Pancreas (tissue), 10 donors: Measurements from ENCODE around the gene DDX52. TPM values are rescaled to one million over a fixed set of nuclear protein-coding genes. Genes with fewer than 3 reads are reported as not detected.
A peak's percentile ranks its signal among the peaks of the same experiment; 100 is the strongest.

ENCODE experiments used
- ATAC-seq, 4 donors: fragments of 200-7000 bp; cut with Tn5 transposase; one replicate each; pipeline versions ENCODE4 v1.8.0 to v1.9.1; 2020; ENCODE audit warnings: mild to moderate bottlenecking in 4 of 4, moderate library complexity in 4 of 4
- DNase-seq, 6 donors: peaks; one replicate each; pipeline ENCODE4 v3.0.0-alpha.2; 2020
- FAIRE-seq: peaks from 2 replicates; lab custom pipeline; 2012; peaks lifted over from hg19 to GRCh38; lab: Jason Lieb, UNC
- H3K27ac ChIP-seq, 4 donors: fragments of 200-600 bp; sonication (generic); 1 replicate in 3 of 4; 2 replicates in 1 of 4; pipeline versions ENCODE4 v1.5.0 to v1.8.0; 2020
- H3K27me3 ChIP-seq, 4 donors: fragments of 200-600 bp; one replicate each; pipeline ENCODE4 v1.8.0; 2021
- H3K36me3 ChIP-seq, 3 donors: fragments of 200-600 bp; sonication (generic) in 1 of 3; one replicate each; pipeline versions ENCODE4 v1.5.0 to v1.8.0; 2020 to 2021
- H3K4me1 ChIP-seq, 3 donors: fragments of 200-600 bp; one replicate each; pipeline ENCODE4 v1.8.0; 2021
- H3K4me3 ChIP-seq, 4 donors: fragments of 200-600 bp; sonication (generic) in 2 of 4; one replicate each; pipeline versions ENCODE4 v1.5.0 to v1.8.0; 2020 to 2021
- H3K9me3 ChIP-seq, 4 donors: fragments of 200-600 bp; one replicate each; pipeline ENCODE4 v1.8.0; 2021
- WGBS, 2 donors: extraction: QIAGEN DNeasy Blood & Tissue Kit; methylation state at CpG; one replicate each; pipeline ENCODE4 v1.1.7; 2013; 5-methylcytosine and 5-hydroxymethylcytosine counted together
- intact Hi-C, 3 donors: fragments of 100-400 bp; cut with DNase I; formaldehyde crosslinking; loops; one replicate each; pipeline versions ENCODE4 v1.11.1 to v1.14.2; 2022
- polyA plus RNA-seq, 2 donors: library from polyadenylated mRNA; stranded (reverse); fragments of 200-250 nt; gene quantifications; one replicate each; pipeline ENCODE4 v1.2.3, GENCODE V29; 2013
- total RNA-seq, 6 donors: library from RNA; stranded (reverse); fragmentation: NEBNext Ultra II Directional in 4 of 6; extraction: Animal tissue kit (Norgen Biotek cat#: 25700) in 4 of 6; gene quantifications; one replicate each; pipeline versions ENCODE4 v1.2.1 to v1.2.4, GENCODE V29; 2021 to 2023
- TF ChIP-seq, protein P1 (sequence below), 4 donors: fragments of 200-600 bp; sonication (generic) in 3 of 4; IDR thresholded peaks; one replicate each; pipeline versions ENCODE4 v1.5.0 to v1.8.0; 2021; ENCODE audit warnings: antibody characterized with exemption in 4 of 4
- donor health status: healthy with polysubstance abuse.
- donor health status: DM: no; HTN: no; CAD: no; lungs with moderate emphysema.
- donor health status: DM: no; HTN: no; CAD: no.
- donor health status: control.
- donor health status: control.
- donor health status: Bipolar disorder and iron deficiency.
- donor health status: DM: yes; HTN: yes; CAD: no.
- donor health status: DM: no; HTN: no; CAD: no.
- donor health status: DM: no; HTN: no; CAD: no.
- donor health status: DM: yes; HTN: yes; CAD: no.

The DDX52 gene
- total and polyA plus RNA-seq, 8 donors: 7.7 to 21.4 (median 10.1) TPM

DNA sequence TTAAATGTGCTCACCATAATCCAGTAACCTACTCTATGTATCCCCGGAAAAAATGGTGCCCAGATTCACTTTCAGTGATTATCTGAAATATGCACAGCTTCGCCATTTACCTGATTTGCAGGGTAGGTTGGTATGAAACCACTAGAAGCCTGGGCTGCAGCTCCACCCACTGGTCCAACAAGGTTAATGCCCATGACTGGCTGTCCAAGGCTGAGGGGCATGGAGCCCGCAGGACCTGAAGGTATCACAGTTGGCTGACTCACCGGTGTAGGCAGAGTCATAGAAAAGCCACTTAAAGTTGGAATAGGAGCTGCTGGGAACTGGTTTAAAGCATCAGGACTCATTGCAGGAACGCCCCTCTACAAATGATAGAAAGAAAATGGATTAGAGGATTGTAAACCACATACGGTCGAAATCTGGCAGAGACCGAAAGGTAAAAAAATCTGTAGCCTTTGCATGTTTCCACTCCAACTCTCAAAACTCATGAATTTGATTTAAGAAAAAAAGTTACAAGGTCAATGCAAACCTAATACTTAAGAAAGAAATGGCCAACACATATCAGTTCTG lies 72.6 kb downstream of the DDX52 start:
- Histone ChIP-seq H3K36me3 (peaks cover 0 to 39% (median 24%) of the 10 kb centered on the region in 3 donors), H3K9me3 (no peaks in the 10 kb centered on the region), H3K27ac (no peak overlapping the region), H3K4me1 (no peaks in the 10 kb centered on the region), H3K27me3 (no peaks in the 10 kb centered on the region), H3K4me3 (no peak overlapping the region)
- intact Hi-C loops: no loop called here
- 81 to 83% methylated on average over 8 of the region's 8 CpGs for WGBS, 2 donors
- TF ChIP-seq, protein P1, sequence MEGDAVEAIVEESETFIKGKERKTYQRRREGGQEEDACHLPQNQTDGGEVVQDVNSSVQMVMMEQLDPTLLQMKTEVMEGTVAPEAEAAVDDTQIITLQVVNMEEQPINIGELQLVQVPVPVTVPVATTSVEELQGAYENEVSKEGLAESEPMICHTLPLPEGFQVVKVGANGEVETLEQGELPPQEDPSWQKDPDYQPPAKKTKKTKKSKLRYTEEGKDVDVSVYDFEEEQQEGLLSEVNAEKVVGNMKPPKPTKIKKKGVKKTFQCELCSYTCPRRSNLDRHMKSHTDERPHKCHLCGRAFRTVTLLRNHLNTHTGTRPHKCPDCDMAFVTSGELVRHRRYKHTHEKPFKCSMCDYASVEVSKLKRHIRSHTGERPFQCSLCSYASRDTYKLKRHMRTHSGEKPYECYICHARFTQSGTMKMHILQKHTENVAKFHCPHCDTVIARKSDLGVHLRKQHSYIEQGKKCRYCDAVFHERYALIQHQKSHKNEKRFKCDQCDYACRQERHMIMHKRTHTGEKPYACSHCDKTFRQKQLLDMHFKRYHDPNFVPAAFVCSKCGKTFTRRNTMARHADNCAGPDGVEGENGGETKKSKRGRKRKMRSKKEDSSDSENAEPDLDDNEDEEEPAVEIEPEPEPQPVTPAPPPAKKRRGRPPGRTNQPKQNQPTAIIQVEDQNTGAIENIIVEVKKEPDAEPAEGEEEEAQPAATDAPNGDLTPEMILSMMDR (IDR thresholded peaks at IDR 0.05): peak in 2 of 4 donors; percentile 16 to 21
- DNase-seq (peak in 5 of 6 donors; percentile 16 to 69 (median 47)), ATAC-seq (peak; percentile 63 to 91 (median 88)), FAIRE-seq (no peak)

DNA sequence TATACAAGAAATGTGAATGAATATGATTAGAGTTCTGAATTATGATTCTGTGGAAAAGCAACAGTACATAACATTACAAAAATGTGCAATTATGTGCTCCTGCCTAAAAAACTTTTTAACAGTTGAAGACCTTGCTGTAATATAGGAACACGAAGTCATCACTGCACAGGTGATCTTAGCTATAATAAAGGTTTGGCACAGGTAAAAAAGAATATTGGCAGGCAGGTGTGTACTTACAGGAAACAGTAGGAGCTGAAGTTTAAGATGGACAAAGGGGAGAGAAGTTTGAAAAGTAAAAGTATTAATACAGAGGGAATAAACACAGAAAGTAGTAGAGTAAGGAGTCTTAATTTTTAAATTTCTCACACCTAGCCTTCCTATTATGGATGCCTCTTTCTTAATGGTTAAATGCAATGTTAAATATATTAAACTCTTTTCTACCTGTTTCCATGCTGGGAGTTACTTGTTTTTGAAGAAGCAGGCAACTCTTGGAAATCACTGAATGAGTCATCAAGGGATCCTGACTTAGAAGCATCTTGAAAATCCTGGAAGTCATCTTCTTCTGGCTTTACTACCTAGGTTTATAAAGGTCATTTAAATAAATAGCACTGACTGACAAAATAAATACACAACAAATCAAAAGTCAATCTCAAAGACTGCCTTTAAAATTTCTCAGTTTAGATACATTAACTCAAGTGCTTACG lies 74.7 kb downstream of the DDX52 start:
- FAIRE-seq: no peak
- intact Hi-C loops: no loop called here
- no peak for ATAC-seq

DNA sequence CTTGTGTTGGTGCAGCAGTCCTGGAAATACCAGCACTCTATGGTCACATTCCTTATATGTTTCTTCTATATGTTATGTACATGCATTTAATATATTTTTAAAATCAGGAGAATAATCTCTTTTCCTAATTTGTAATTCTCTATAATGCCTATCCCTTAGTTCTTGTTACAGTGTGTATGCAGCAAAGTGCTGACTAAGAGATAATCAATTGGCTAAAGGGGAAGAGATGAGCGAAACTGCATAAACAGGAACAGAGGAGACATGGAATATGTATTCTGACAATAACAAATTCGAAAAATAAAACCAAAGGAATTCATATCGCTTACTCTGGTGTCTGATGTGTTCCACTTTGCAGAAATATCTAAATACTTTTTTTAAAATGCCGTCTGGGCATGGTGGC lies 75.7 kb downstream of the DDX52 start:
- Histone ChIP-seq H3K27me3 (no peaks in the 10 kb centered on the region), H3K4me1 (no peaks in the 10 kb centered on the region), H3K4me3 (no peak overlapping the region), H3K27ac (no peak overlapping the region), H3K9me3 (no peaks in the 10 kb centered on the region), H3K36me3 (peaks cover 0 to 35% (median 20%) of the 10 kb centered on the region in 3 donors)
- WGBS, 2 donors: 89% methylated on average over 4 of the region's 4 CpGs
- intact Hi-C loops: no loop called here
- FAIRE-seq: no peak
- ATAC-seq: peak in 1 of 4 donors; percentile 34
- TF ChIP-seq, protein P1 (IDR thresholded peaks at IDR 0.05): no peak
- no peak for DNase-seq

More for the DNA sequence above, 74.7 kb downstream of the DDX52 start:
- H3K36me3 ChIP-seq: peaks cover 0 to 35% (median 20%) of the 10 kb centered on the region in 3 donors
- DNase-seq: no peak
- 96% methylated on average over 2 of the region's 2 CpGs for whole genome bisulfite sequencing, 2 donors
- no peaks in the 10 kb centered on the region for H3K4me1 ChIP-seq
- TF ChIP-seq, protein P1 (IDR thresholded peaks at IDR 0.05): no peak
- H3K4me3 ChIP-seq: no peak overlapping the region
- no peaks in the 10 kb centered on the region for H3K27me3 ChIP-seq
- H3K27ac ChIP-seq: no peak overlapping the region
- no peaks in the 10 kb centered on the region for H3K9me3 ChIP-seq

DNA sequence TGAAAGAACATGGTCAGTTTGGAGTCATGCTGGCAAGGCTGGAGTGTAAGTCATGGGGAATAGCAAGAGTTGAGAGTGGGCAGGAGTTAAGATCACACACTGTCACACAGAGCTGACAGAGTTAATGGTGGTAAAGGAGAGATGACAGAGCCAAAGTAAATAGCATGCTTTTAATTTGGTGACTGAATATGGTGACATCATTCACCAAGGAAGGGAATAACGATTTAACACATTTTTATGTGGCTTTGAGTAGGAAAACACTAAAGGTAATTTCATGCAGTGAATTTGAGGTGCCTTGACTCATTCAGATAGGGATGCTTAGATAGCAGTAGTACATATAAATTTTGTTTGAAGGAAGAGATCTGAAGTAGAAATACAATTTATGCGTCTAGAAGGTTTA lies 76.1 kb downstream of the DDX52 start:
- Histone ChIP-seq H3K27ac (no peak overlapping the region), H3K4me1 (no peaks in the 10 kb centered on the region), H3K36me3 (peaks cover 0 to 35% (median 20%) of the 10 kb centered on the region in 3 donors), H3K9me3 (no peaks in the 10 kb centered on the region), H3K4me3 (no peak overlapping the region), H3K27me3 (no peaks in the 10 kb centered on the region)
- FAIRE-seq (no peak), DNase-seq (no peak), ATAC-seq (no peak)
- TF ChIP-seq, protein P1 (IDR thresholded peaks at IDR 0.05): no peak
- intact Hi-C loops: no loop called here
- WGBS, 2 donors: 58 to 66% methylated on average over 2 of the region's 2 CpGs

DNA sequence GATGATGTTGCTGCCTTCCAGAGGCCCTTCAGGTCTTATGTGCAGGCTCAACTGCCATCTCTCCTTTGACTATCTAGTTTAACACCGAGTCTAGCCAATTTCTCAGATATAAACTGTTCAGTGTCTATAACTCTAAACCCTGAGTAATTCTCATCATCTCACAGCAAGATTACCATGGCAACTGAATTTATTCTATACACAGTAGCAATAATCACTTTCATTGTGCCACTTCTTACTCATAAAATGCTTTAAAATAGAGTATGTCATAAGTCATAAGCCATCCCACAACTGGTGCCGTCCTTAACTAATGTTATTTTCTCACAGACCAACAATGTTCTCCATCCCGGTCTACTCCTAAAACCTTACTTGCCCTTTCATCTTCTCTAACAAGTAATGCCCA lies 79.0 kb downstream of the DDX52 start:
- Histone ChIP-seq H3K36me3 (peaks cover 0 to 42% (median 20%) of the 10 kb centered on the region in 3 donors), H3K4me3 (no peak overlapping the region)
- 95 to 97% methylated on average over 3 of the region's 3 CpGs for WGBS, 2 donors

More for the DNA sequence above, 79.0 kb downstream of the DDX52 start:
- FAIRE-seq: no peak
- ATAC-seq: no peak
- Histone ChIP-seq H3K27ac (no peak overlapping the region), H3K27me3 (no peaks in the 10 kb centered on the region), H3K9me3 (no peaks in the 10 kb centered on the region), H3K4me1 (no peaks in the 10 kb centered on the region)
- intact Hi-C loops: no loop called here
- TF ChIP-seq, protein P1 (IDR thresholded peaks at IDR 0.05): no peak
- no peak for DNase-seq
